OCI-LY1 (cell line): ENCODE data around the gene GNA14.

ENCODE experiments used
- CTCF ChIP-seq: fragments of 200-600 bp; sonication (generic), shearing (Covaris generic); IDR thresholded peaks from 2 replicates; pipeline ENCODE4 v1.5.1; 2017; ENCODE audit warnings: mild to moderate bottlenecking, antibody characterized with exemption, low read length, moderate library complexity, mixed read lengths
- EZH2 ChIP-seq: fragments of 200-600 bp; sonication (generic), shearing (Covaris generic); IDR thresholded peaks from 2 replicates; pipeline ENCODE4 v1.8.0; 2017; ENCODE audit warnings: borderline replicate concordance, mixed run types, mild to moderate bottlenecking, antibody characterized with exemption, low read length, moderate library complexity, mixed read lengths

- TF ChIP-seq CTCF (no peak), EZH2 (no peak)
These were observed 198.0 kb downstream of the GNA14 start for GRCh38 chr9:77450085-77450475.
